B cell (primary cell): ENCODE measurements around the gene DSCAML1. TPM values are rescaled to one million over a fixed set of nuclear protein-coding genes. Genes with fewer than 3 reads are reported as not detected.

Source experiments
- ATAC-seq: fragments of 200-7000 bp; cut with Tn5 transposase; one replicate; pipeline ENCODE4 v1.10.0; 2021; ENCODE audit warnings: low read depth, mild to moderate bottlenecking, moderate number of reproducible peaks, moderate library complexity
- CTCF ChIA-PET: fragments of 350-600 bp; sonication (Branson Sonifier 250); formaldehyde crosslinking; loops from one replicate; lab custom pipeline; 2021; ENCODE audit warnings: antibody characterized with exemption, inconsistent platforms; lab: Charles Lee
- POLR2A ChIA-PET: fragments of 350-600 bp; sonication (Branson Sonifier 250); formaldehyde crosslinking; loops from one replicate; lab custom pipeline; 2021; ENCODE audit warnings: antibody characterized with exemption; lab: Charles Lee
- DNase-seq: peaks from one replicate; pipeline ENCODE4 v3.0.0; 2013
- H2AFZ ChIP-seq: 2 replicates; pipeline ENCODE4 v1.6.1; 2012; ENCODE audit warnings: mild to moderate bottlenecking, low read depth, low read length; ENCODE audit not compliant: insufficient read depth, poor library complexity, severe bottlenecking
- H3K27ac ChIP-seq, 2 donors: 1 replicate in 1 of 2; 2 replicates in 1 of 2; pipeline ENCODE4 v1.5.1; 2012 to 2013; ENCODE audit warnings: low read length in 2 of 2, mild to moderate bottlenecking in 2 of 2, moderate library complexity in 1 of 2
- H3K27me3 ChIP-seq, 4 experiments: fragments of 200-600 bp in 1 of 4; sonication (generic) in 1 of 4; replicated peaks in 1 of 4; 1 replicate in 2 of 4; 2 replicates in 2 of 4; pipeline versions ENCODE4 v1.6.1 to v1.7.0; 2013 to 2016; ENCODE audit warnings: low read length in 3 of 4, mild to moderate bottlenecking in 2 of 4, mixed read lengths in 1 of 4, moderate library complexity in 1 of 4; ENCODE audit not compliant: insufficient read depth in 4 of 4, control insufficient read depth in 3 of 4; ENCODE audit errors: control extremely low read depth in 1 of 4
- H3K36me3 ChIP-seq, 2 experiments: replicated peaks in 1 of 2; 1 replicate in 1 of 2; 2 replicates in 1 of 2; pipeline versions ENCODE4 v1.6.1 to v1.7.1; 2013; ENCODE audit warnings: low read length in 1 of 2; ENCODE audit not compliant: insufficient read depth in 2 of 2, control insufficient read depth in 1 of 2; ENCODE audit errors: control extremely low read depth in 1 of 2, extremely low read depth in 1 of 2
- H3K4me1 ChIP-seq, 2 donors: fragments of 200-600 bp in 1 of 2; sonication (generic) in 1 of 2; 1 replicate in 1 of 2; 2 replicates in 1 of 2; pipeline versions ENCODE4 v1.5.1 to v1.6.1; 2013 to 2017; ENCODE audit warnings: low read length in 2 of 2; ENCODE audit not compliant: control insufficient read depth in 2 of 2, insufficient read depth in 2 of 2
- H3K4me2 ChIP-seq: replicated peaks from 2 replicates; pipeline ENCODE3; 2012; ENCODE audit warnings: mild to moderate bottlenecking, low read depth, low read length; ENCODE audit not compliant: poor library complexity, severe bottlenecking
- H3K4me3 ChIP-seq, 5 experiments: fragments of 200-600 bp in 1 of 5; sonication (generic) in 1 of 5; 1 replicate in 3 of 5; 2 replicates in 2 of 5; pipeline versions ENCODE4 v1.5.1 to v1.7.0; 2011 to 2016; ENCODE audit warnings: low read length in 4 of 5, mild to moderate bottlenecking in 4 of 5, low read depth in 2 of 5, control low read depth in 1 of 5, moderate library complexity in 1 of 5; ENCODE audit not compliant: insufficient read depth in 1 of 5; ENCODE audit errors: control extremely low read depth in 1 of 5, extremely low read depth in 1 of 5
- H3K79me2 ChIP-seq: fragments of 200-600 bp; sonication (generic); one replicate; pipeline ENCODE4 v1.6.0; 2016; ENCODE audit warnings: low read length; ENCODE audit not compliant: control insufficient read depth, insufficient read depth
- H3K9ac ChIP-seq: fragments of 200-600 bp; sonication (generic); 2 replicates; pipeline ENCODE4 v1.6.1; 2017; ENCODE audit warnings: mild to moderate bottlenecking, low read length, moderate library complexity
- H3K9me3 ChIP-seq, 3 donors: one replicate each; pipeline versions ENCODE4 v1.6.1 to v1.7.1; 2013; ENCODE audit warnings: low read length in 2 of 3; ENCODE audit not compliant: control insufficient read depth in 2 of 3, insufficient read depth in 1 of 3; ENCODE audit errors: control extremely low read depth in 1 of 3
- H4K20me1 ChIP-seq: 2 replicates; pipeline ENCODE4 v1.6.0; 2012; ENCODE audit warnings: mild to moderate bottlenecking, low read length; ENCODE audit not compliant: insufficient read depth, control insufficient read depth, poor library complexity, severe bottlenecking
- H3K27ac Mint-ChIP-seq: one replicate; pipeline ENCODE4 v1.8.0; 2021; ENCODE audit warnings: mixed read lengths
- H3K27me3 Mint-ChIP-seq: one replicate; pipeline ENCODE4 v1.8.0; 2021; ENCODE audit warnings: mixed read lengths
- H3K4me1 Mint-ChIP-seq: one replicate; pipeline ENCODE4 v1.8.0; 2021; ENCODE audit warnings: mixed read lengths
- H3K4me3 Mint-ChIP-seq: one replicate; pipeline ENCODE4 v1.8.0; 2021; ENCODE audit warnings: mixed read lengths
- H3K9me3 Mint-ChIP-seq: one replicate; pipeline ENCODE4 v1.8.0; 2022; ENCODE audit warnings: mixed read lengths; ENCODE audit not compliant: insufficient read depth
- CTCF ChIP-seq: fragments of 200-600 bp; IDR thresholded peaks from one replicate; pipeline ENCODE4 v1.8.0; 2022; ENCODE audit warnings: antibody characterized with exemption, mild to moderate bottlenecking
- EZH2 ChIP-seq: IDR thresholded peaks from 2 replicates; pipeline ENCODE4 v1.6.1; 2012; ENCODE audit warnings: borderline replicate concordance, low read depth, mild to moderate bottlenecking, moderate library complexity, low read length; ENCODE audit not compliant: insufficient read depth, poor library complexity, severe bottlenecking
- WGBS: methylation state at CpG from one replicate; pipeline ENCODE4 v1.1.5; 2013; ENCODE audit warnings: missing lambda C conversion rate; ENCODE audit not compliant: insufficient coverage; 5-methylcytosine and 5-hydroxymethylcytosine counted together
- intact Hi-C: fragments of 100-400 bp; cut with micrococcal nuclease; formaldehyde crosslinking; loops from one replicate; pipeline ENCODE4 v1.10.0; 2022
- polyA plus RNA-seq: library from polyadenylated mRNA; depleted of rRNA; stranded (reverse); fragments of >200 nt; gene quantifications from 2 replicates; pipeline ENCODE4 v1.2.3, GENCODE V29; 2012
- total RNA-seq, 2 donors: library from RNA; stranded (reverse); fragments of 120-200 nt in 1 of 2; gene quantifications; 1 replicate in 1 of 2; 2 replicates in 1 of 2; pipeline versions ENCODE4 v1.2.3 to v1.2.4, GENCODE V29; 2013 to 2022

DSCAML1 gene
- total and polyA plus RNA-seq, 2 donors (not counting 1 experiment from before 2014, with no cell fraction given): 1.2 to 6.2 TPM

GRCh38 chr11:117782101-117782500 lies 14.9 kb downstream of the DSCAML1 start:
- DNase-seq (no peak), ATAC-seq (no peak)
- no peak overlapping the region for H3K27ac ChIP-seq
- H3K4me1 Mint-ChIP-seq: no peaks in the 10 kb centered on the region
- no peak for TF ChIP-seq CTCF
- TF ChIP-seq EZH2: no peak
- H3K4me3 Mint-ChIP-seq: no peak overlapping the region
- no peaks in the 10 kb centered on the region for H4K20me1 ChIP-seq
- H3K36me3 ChIP-seq: no peaks in the 10 kb centered on the region
- intact Hi-C loops: no loop called here
- 85% methylated on average over 11 of the region's 11 CpGs for WGBS
- no peaks in the 10 kb centered on the region for H3K9me3 Mint-ChIP-seq
- H3K9me3 ChIP-seq: no peaks in the 10 kb centered on the region
- H3K27me3 Mint-ChIP-seq: peaks cover 61% of the 10 kb centered on the region
- no peaks in the 10 kb centered on the region for H3K79me2 ChIP-seq
- H3K4me2 ChIP-seq: no peak overlapping the region
- H3K27ac Mint-ChIP-seq: no peak overlapping the region
- peaks cover 0 to 28% (median under 1%) of the 10 kb centered on the region in 4 experiments for H3K27me3 ChIP-seq
- no peaks in the 10 kb centered on the region for H3K4me1 ChIP-seq
- H3K9ac ChIP-seq: no peak overlapping the region
- H2AFZ ChIP-seq: no peak overlapping the region
- POLR2A ChIA-PET: no interaction called here
- CTCF ChIA-PET: no interaction called here
- no peak overlapping the region for H3K4me3 ChIP-seq

DNA sequence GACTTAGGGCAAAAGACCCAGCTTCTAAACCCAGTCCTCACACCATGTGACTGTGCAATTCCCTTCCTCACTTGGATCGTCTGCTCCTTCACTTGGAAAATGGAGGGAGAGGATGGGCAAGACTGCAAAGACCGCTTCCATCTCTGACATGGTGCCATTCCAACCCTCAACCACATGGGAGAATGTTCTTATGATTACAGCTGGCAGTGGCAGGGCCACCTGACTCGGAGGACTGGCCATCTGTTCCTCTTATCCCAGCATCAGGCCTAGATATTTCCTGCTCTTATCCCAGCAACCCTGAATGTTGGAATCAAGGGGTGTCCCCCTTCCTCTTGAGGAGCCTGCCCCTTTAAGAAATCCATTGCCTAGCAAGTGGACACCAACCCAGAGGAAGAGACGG lies 15.4 kb downstream of the DSCAML1 start:
- H3K27ac ChIP-seq: no peak overlapping the region
- Mint-ChIP-seq H3K4me1 (no peaks in the 10 kb centered on the region), H3K27ac (no peak overlapping the region), H3K9me3 (no peaks in the 10 kb centered on the region), H3K4me3 (no peak overlapping the region), H3K27me3 (peaks cover 64% of the 10 kb centered on the region)
- DNase-seq (no peak), ATAC-seq (no peak)
- CTCF ChIA-PET: interaction anchor here (1.2 kb wide), 1 partner anchor 26 kb away, joined by 4 read pairs; no protein-coding TSS in a partner anchor
- H3K4me1 ChIP-seq: no peaks in the 10 kb centered on the region
- 86% methylated on average over 3 of the region's 4 CpGs for WGBS
- POLR2A ChIA-PET: no interaction called here
- no peak overlapping the region for H3K4me3 ChIP-seq
- TF ChIP-seq EZH2 (no peak), CTCF (no peak)
- no peak overlapping the region for H3K9ac ChIP-seq
- no peaks in the 10 kb centered on the region for H3K79me2 ChIP-seq
- intact Hi-C loops: no loop called here
- no peaks in the 10 kb centered on the region for H3K9me3 ChIP-seq
- no peaks in the 10 kb centered on the region for H3K36me3 ChIP-seq
- no peak overlapping the region for H3K4me2 ChIP-seq
- no peak overlapping the region for H2AFZ ChIP-seq
- peaks cover 0 to 25% (median under 1%) of the 10 kb centered on the region in 4 experiments for H3K27me3 ChIP-seq
- H4K20me1 ChIP-seq: no peaks in the 10 kb centered on the region
